NCI-H146 (cell line): Measurements from ENCODE around the gene CFAP100.

Source experiments
- DNase-seq: peaks from one replicate; lab custom pipeline; 2025; lab: John Stamatoyannopoulos, UW

CFAP100 gene

DNA sequence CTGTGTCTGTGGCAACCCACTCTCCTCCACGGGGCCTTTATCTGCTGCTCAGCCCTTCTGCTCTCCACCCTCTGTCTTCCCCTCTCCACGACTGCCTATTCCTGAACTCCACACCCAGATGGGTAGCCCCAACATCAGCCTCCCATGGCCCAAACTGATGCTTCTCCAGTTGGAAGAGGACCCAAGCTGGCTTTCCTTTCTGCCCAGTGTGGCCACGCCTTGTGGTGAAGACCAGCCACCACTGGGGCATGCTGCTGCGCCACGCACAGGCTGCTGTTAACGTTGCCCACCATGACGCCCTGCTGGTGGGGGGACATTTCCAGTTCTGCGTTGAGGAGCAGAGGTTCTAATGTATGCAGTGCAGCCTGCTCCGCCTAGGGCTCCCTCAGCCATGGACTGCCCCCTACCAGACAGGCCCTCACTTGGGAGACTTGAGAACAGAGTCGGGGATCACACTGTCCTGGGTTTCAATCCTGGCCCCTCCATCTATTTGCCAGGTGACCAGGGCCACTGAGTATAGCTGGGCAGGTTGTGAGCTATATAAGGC, 26.9 kb downstream of the CFAP100 start:
- no peak for DNase-seq

DNA sequence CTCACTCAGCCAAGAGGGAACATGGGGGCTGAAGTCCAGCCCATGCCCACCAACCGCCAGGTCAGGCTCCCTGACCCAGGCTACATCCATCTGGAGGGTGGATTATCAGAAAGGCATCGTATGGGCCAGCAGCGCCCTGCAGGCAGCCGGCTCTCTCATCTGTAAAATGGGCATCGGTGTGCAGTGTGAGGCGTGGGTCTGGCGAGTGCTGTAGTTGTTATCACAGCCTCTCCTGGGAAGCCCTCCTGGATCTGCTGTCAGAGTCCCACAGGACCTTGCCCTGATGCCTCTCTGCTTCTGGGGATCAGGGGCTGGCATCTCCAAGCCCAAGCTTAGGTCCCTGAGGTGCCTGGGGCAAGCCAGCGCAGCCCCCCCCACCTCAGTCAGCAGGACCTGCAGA, 27.4 kb downstream of the CFAP100 start:
- no peak for DNase-seq

DNA sequence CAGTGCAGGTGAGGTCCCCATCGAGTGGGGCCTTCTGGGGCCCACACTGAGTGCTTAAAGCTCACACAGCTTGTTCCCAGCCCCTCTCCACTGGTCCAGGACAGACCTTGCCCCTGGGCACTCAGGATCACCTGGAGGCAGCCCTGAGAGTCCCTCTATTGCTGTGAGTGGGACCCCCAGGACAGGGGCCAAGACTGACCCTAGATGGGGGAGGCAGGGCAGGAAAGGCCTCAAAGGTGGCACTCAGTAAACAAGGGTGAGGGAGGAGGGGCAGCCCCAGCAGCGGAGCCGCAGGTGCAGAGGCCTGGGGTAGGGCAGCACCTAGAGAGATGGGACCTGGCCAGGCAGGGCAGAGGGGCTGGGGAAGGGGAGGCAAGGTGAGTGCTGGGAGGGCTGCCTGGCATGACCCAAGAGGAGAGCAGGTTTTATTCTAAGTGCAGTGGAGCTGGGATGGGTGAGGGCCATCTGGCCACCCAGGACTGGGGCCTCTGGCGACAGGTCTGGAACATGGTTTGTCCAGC, 27.9 kb downstream of the CFAP100 start:
- no peak for DNase-seq

DNA sequence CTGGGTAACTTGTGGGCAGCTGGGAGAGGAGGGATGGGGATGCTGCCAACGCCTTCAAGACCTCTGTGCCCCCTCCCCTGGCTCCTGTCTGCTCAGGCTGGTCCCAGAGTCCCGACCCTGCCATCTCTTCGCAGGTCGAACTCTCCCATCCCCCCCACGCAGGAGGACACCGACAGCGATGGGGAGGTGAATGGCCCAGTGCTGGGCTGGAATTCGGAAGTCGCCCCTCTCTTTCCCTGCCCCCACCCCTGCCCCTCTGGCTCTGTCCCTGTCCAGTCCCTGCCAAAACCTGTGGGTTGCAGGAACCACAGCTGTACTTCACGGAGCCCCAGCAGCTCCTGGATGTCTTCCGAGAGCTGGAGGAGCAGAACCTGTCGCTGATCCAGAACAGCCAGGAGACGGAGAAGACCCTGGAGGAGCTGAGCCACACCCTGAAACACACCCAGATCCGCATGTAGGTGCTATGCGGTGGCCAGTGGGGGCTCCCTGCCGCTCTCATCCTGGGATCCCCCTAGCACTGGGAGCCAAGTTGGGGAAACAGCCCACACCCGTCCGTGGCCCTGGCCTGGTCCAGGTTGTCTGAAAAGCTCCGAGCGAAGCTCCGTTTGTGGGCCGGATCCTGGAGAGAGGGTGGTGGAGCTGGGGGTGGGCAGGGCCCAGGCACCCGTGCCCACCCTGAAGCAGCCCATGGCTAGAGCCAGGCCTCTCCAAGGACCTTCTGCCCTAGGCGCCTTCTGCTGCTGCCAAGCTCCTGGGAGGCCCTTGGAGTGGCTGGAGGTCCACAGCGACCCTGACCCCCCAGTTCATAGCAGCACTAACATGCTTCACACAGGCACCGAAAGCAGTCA, 28.7 kb downstream of the CFAP100 start:
- no peak for DNase-seq

DNA sequence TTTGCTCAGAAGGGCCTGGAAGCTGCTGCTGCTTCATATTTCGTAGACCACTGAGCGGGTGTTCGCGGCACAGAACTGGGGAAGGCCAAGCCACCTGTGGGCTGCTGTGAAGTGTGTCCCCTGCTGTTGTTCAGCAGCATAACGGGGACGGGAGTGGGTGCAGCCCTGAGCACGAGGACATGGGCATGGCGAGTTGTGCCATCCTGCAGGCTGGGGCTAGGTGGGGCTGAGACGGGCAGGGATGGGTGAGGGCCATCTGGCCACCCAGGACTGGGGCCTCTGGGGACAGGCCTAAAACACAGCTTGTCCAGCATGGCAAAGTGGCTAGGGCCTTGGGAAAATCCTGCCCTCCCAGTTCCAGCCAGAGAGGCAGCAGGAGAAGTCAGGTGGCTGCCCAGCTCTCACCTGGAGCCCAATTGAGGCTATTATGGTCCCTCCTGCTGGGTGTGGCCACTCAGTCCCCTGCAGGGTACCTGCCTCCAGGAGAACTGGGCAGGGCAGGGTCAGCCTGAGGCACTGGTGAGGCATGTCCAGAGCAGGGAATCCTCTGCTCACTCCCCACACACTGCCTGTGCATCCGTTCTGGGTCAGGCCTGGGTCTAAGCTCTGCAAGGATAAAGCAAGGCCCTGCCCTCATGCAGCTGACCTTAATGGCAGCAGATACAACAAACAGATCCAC, 29.5 kb downstream of the CFAP100 start:
- peak; percentile 71 for DNase-seq

DNA sequence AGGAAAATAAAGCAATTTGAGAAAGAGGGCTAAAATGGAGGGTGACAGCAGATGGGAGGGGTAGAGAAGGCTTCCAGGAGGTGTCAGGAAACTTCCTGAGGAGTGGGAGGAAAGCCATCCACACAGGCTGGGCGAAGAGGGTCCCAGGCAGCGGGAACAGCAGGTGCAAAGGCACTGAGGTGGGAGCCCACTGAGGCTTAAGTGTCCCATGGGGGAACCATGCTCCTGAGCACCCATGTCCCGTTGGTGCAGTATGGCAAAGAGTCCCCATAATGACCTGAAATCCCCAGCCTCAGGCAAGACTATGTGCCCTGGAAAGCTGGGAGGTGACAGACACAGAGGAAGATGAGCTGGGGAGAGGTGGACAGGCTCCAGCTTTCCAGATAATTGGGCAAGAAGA, 30.0 kb downstream of the CFAP100 start:
- DNase-seq: no peak

DNA sequence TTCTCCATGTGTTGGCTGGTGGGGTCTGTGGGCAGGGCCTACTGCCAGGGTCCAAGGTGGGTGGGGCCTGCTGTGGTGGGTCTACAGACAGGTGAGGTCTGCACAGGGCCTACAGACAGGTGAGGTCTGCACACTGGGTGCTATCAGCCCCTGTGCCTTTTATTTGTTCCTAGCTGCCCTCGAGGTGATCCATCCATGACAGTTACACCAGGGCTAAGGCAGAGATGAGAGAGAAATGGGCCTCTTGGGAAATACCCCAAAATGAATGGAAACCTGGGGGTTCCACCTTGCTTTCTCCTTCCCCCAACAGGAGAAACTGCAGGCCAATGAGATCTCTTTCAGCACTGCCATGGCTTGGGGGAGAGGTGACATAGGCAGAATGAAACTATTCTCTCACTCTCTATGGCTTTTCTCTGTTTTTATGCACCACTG, 36.4 kb downstream of the CFAP100 start:
- DNase-seq: no peak

DNA sequence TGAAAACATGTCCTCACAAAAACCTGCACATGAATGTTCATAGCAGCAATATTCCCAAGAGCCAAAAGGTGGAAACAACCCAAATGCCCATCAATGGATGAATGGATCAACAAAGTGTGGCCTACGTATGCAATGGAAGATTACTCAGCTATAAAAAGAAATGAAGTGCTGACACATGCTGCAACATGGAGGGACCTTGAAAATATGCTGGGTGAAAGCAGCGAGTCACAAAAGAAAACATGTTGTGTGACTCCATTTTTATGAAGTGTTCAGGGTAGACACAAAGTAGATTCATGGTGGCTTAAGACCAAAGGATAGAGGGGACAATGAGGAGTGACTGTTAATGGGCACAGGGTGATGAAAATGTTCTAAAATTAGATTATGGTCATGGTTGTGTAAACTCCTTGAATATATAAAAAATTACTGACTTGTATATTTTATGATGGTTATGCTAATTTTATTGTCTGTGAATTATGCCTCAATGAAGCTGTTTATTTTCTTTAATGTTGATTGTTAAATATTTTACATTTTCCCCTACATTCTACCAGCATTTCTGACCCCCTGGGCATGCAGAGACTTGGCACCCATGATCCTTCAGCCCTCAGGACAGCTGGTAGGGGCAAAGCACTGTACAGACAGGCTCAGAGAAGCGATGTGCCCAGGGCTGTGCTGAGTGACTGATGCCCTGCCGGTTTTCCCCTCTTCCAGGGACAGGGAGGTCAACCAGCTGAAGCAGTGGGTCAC, 37.8 kb downstream of the CFAP100 start:
- no peak for DNase-seq

DNA sequence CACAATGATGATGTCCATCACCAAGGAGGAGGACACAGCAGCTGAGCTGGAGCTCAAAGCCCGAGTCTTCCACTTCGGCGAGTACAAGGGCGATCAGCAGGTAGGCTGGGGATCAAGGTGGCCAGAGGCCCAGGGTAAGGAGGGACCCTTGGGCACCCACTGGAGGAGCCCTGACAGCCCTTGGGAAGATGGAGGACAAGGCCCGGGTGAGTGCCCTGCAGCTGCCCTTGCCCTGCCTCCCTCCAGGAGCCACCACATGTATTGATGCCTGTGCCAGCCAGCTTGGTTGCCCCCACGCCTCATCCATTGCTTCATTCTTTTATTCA, 38.4 kb downstream of the CFAP100 start:
- no peak for DNase-seq

DNA sequence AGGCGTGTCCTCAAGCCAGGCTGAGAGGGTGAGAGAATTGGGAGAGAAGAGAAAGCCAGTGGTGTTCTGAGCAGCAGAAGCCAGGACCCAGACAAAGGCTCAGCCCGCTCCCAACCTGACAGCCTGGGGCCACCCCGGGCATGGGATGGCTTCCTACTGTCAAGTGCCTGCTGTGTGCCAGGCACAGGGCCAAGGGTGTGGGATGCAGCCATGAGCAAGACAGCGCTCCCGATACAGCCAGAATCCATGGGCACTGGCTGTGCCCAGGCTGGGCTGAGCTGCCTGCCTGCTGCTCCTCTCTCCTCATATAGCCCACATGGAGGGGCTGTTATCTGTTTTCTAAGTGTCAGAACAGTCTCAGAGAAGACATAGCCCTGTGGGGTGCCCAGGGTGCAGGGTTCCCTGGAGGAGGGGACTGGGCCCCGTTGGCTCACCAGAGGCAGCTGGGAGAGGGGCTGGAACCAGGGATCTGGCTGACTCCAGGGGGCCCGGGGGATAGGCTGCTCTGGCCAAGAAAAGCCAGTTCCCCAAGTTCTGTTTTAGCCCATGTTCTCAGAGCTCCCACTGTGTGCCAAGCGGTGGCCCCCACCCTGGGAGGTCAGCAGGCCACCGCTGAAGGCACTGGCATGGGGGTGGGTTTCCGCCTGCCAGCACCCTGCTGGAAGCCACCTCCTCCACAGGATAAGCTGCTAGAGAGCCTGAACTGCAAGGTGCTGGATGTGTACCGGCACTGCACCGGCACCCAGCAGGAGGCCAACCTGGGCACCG, 39.0 kb downstream of the CFAP100 start:
- DNase-seq: no peak

DNA sequence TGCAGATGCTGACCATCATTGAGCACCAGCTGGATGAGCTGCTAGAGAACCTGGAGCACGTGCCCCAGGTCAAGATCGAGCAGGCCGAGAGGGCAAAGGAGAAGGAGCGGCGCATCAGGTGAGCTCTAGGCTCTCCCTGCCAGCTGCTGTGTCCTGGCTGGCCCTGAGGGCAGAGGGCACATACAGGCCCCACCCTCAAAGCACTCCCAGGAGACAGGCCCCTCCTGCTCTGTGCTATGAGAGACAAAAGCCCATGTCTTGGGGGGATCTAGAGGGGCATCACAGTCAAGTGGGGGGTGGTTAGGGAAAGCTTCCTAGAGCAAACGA, 39.5 kb downstream of the CFAP100 start:
- DNase-seq: no peak

DNA sequence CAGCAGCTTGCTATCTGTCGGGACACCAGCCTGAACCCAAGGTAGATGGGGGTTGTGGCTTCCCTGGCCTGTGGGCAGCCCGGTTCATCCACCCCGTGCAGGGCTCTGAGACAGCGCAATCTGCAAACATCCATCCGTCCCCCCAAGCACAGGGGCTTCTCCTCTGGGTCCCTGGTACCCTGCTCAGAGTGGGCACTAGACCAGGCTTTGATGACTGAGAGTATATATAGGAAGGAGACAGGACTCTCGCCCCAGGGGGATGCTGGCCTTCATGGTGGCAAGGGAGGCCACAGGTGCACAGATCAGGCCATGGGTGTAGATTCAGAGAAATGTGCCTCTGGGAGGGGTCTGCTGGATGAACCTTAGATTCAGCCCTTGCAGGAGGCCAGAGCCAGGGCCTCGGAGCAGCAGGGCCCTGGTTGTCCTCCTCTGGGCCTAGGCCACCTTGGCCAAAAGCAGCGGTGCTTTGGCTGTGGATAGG, 40.3 kb downstream of the CFAP100 start:
- DNase-seq: no peak

DNA sequence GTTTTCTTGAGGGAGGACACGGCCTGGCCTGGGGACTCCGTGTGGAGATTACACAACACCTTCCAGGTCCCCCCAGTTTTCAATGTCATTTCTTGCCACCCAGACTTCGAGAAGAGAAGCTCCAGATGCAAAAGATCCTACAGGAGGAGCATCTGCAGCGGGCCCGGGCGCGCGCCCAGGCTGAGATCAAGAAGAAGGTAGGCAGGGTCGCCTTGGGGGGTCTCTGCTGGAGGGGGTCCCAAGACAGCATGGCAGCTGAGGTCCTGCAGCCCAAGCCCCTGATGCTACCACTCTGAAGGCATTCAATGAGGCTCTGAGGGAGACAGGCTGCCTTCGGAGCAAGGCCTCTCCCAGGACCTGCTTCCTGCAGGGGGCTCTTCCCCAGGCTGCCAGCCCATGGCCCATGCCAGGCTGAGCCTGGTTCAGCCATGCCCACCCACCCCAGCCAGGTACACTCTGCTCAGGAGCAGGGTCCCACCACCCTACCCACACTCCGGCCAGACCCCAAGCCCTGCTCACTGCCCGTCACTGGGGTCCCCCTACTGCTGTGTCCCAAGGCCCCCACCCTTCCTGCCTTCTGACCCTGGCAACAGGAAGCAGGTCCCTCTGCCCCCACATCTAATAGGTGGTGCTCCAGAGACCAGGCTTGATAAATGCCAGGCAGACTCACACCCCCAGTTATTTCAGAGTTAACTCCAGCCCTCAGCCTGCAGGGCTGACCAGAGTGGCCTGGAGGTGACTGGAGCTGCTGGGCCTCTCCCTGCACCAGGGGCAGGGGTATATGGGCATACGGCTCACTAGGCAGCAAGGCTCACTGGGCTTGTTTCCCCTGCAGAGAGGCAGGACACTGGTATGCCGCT, 41.0 kb downstream of the CFAP100 start:
- no peak for DNase-seq

DNA sequence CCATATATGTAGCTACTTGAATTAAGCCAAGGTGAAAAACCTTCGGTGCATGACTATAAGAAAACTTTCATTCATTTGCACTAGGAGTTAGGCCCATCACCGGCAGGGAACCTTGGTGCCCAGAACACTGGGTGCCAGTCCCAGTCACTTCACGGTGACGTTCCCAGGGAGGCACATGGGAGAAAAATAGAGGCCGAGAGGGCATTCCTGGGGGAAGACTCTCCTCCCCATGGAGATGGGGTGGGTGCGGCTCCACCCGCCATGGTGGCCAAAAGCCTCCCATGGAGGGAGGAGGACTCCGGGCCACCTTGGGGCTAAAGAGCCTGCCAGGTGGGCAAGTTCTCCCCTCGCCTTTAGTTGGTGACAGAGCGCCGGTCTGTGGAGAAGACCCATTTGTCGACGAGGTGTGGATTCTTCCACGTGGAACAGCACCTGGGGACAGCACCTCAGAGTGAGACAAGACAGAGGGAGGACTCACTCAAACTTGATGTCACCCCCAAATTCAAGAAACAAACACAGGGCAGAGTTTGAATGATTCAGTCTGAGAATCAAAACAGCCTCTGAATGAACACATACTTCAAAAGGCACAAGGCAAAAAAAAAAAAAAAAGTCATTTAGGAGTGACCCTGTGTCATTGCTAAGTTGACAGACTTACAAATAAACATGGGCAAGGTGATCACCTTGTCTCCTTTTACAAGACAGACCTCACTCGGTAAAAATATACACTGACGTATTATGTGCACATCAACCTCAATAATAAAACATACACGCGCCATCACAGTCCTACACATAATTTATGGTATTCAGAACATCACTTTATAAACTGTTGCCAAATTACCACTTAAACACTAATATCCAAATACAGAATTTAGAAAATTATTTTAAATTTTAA, 42.4 kb downstream of the CFAP100 start:
- no peak for DNase-seq

DNA sequence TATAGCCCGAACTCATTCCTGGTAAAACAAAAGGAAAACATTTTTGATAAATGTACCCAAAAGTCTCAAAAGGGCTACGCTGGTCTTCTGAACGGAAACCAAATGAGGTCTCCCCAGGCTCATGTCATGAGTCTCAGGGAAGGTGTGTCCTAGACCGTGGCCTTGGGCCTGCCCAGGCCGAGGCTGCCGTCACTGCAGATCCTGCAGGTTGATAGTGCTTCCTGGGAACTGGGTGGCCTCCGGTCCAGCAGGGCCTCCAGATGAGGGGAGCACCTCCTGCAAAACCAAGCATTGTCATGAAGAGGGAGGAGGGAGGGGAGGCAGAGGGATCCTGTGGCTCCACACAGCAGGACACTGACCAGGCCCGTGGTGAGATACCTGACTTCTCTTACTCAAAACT, 43.5 kb downstream of the CFAP100 start:
- DNase-seq: no peak

DNA sequence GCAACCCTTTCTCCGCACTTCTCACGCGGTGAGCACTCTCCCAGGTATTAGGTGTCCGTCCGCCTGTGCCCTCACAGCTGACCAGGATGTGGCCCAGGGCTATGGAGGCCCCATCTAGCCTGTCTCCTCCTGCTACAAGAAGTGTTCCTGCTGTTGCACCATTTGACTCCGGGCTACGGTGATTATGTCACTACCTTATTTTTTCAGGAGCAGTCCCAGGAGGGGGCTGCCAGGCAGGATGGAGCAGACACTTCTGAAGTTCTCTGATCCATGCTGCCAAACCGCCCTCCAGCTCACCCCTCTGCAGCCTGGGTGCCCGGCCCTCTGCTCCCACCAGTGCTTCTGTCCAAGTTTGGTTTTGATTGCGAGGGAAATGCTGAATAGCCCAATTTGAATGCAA, 44.0 kb downstream of the CFAP100 start:
- DNase-seq: no peak

DNA sequence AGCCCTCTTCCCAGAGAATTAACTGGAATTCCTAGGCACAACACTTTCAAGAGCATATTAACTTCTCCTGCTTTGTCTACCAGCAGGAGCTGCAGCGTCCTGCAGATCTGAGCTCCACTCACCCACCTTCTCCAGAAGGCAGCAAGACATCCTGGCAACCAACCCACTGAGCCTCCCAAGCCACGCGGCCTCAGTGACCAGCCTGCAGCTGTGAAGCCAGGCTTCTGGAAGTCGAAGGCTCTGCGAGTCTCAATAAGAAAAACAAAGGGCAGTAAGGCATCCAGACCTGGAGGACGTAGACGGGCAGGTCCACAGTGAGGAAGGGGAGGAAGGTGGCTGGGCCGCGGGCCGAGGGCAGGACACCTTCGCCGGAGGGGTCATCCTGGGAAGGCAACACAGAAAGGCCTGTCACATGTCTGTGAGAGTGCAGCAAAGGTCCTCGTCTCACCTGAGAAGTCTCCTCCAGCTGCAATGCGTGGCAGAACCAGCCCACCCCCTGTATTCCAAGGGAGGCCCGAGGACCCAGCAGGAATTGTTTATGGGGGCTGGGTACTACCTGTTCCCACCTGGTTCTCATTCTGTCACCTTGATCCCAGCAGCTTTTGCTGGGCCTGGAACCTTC, 44.7 kb downstream of the CFAP100 start:
- no peak for DNase-seq

DNA sequence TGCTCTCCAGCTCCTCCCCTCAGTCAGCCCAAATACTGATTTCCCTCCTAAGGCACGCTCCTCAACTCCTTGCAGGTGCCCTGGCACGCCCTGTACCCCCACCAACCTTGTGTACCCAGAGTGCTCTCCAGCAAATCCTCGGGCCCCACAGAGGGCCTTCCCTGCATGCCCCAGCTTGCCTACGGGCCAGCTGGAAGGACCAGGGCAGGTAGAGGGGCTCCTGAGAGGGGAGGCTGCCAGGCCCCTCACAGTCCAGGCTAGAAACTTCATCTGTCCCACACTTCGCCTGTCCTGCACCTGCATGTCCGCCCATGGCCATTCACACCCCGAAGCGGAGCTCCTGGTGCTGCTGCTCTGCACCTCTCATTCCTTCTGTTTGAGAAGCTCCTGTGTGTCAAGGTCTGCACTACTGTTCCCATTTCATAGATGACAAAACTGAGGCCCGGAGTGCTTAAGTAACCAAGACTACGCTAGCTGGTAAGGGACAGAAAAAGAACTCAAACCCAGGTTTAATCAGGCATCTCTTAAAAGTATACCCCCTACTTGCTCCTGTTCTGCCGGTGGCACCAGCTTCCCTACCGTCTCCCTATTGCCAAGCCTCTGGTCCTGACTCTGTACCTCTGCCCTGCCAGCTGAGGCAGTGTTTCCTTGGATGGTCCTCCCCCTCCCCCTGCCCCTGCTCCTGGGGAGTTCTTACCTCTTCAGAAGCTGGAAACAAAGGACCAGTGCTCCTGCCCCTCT, 45.4 kb downstream of the CFAP100 start:
- DNase-seq: no peak

DNA sequence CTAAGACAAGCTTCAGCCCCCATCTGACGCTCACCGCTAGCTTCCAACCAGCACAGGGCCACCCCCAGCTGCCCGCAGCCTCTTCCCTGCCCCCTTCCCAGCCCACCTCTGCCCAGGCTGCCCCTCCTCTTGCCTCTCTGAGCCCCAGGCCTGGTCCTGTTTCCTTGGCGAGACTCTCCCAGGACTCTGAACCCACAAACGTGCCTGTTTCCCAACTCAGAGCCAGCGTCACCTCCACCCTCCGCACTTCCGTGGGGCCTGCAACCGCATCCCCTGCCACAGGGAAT, 45.9 kb downstream of the CFAP100 start:
- DNase-seq: no peak
